Kidney tubule cell (primary cell): Measurements from ENCODE around the gene FYB1.
A peak's percentile ranks its signal among the peaks of the same experiment; 100 is the strongest.
"Not testable (repeated sequence)": the region's sequence is repeated elsewhere in the genome, so short reads cannot be mapped to it uniquely, and the experiment has no call there.

ENCODE experiments used
- DNase-seq: peaks from one replicate; pipeline ENCODE4 v3.0.0-alpha.2; 2018; ENCODE audit warnings: low spot score

Gene FYB1, protein sequence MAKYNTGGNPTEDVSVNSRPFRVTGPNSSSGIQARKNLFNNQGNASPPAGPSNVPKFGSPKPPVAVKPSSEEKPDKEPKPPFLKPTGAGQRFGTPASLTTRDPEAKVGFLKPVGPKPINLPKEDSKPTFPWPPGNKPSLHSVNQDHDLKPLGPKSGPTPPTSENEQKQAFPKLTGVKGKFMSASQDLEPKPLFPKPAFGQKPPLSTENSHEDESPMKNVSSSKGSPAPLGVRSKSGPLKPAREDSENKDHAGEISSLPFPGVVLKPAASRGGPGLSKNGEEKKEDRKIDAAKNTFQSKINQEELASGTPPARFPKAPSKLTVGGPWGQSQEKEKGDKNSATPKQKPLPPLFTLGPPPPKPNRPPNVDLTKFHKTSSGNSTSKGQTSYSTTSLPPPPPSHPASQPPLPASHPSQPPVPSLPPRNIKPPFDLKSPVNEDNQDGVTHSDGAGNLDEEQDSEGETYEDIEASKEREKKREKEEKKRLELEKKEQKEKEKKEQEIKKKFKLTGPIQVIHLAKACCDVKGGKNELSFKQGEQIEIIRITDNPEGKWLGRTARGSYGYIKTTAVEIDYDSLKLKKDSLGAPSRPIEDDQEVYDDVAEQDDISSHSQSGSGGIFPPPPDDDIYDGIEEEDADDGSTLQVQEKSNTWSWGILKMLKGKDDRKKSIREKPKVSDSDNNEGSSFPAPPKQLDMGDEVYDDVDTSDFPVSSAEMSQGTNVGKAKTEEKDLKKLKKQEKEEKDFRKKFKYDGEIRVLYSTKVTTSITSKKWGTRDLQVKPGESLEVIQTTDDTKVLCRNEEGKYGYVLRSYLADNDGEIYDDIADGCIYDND

GRCh38 chr5:39219437-39219836, at the start of gene FYB1:
TSS of gene FYB1 (minus strand) at chr5:39219563. CDS start at chr5:39202960, 16,603 bp downstream.
- peak; percentile 29 for DNase-seq

GRCh38 chr5:39267186-39267585, 47.8 kb upstream of the FYB1 start:
- no peak for DNase-seq

DNA sequence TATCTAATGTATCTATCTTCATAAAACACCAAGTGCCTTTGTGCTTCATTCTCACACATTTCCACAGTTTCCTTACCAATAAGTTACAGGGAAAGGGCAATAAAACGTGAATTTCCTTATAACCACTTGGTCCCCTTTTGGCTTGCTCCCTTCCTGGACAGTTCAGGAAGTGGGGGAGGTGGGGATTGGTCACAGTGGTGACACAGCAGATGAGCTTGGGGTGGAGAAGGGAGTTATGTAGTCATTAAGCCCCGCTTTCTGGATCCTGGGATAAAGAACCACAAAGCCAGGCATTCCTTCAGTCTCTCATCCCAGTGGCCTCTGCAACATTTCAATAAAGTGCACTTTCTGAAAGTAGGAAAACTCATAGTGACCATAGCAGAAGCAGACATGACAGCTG, 47.1 kb upstream of the FYB1 start:
- peak; percentile 76 for DNase-seq

DNA sequence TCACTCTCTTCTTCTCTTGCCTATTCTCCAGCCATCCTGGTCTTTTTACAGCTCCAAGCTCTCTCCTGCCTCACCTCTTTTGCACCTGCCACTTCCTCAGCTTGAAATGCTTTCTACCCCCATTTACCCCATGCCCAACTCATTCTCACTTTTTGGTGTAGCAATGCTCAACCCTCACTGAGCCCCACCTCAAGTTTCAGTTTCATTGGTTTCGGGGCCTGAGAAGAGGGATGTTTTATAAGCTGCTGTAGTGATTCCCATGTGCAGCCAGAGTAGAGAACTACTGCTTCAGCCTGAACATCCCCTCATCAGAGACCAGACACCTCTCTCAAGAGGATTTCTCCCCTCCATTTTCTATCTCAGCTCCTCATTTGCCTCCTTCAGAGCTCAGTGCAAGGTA, 45.2 kb upstream of the FYB1 start:
- no peak for DNase-seq

DNA sequence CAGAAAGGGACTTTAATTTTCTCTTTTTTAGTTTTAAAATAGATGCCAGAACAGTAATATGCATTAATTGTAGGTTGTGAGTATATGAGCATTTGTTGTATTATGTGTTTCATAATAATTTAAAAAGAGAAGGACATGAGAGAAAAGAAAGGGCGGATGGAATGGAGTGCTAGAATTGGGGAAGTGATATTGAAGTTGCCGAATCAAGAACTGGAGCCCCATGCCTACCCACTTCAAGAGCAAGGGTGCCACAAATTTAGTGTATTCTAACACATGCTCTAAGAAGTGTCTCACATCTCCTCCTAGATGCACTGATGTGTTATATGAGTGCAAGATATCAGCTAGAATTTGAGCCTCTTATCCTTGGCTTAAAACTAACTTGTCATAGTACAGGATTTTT, 43.6 kb upstream of the FYB1 start:
- DNase-seq: no peak

DNA sequence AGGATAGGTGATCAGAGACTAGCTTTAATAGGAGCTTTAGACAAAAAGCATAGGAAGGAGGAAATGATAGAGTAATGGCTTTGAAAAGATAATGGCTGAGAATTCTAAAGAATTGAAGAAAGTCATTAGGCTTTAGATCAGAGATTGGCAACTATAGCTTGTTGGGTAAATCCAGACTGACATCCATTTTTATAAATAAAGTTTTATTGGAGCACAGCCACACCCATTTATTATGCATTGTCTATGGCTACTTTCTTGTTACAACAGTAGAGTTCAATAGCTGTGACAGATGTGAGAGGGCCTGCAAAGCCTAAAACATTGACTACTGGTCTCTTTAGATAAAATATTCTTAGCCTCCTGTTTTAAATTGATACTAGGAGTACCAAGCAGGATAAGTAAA, 40.7 kb upstream of the FYB1 start:
- DNase-seq: no peak

DNA sequence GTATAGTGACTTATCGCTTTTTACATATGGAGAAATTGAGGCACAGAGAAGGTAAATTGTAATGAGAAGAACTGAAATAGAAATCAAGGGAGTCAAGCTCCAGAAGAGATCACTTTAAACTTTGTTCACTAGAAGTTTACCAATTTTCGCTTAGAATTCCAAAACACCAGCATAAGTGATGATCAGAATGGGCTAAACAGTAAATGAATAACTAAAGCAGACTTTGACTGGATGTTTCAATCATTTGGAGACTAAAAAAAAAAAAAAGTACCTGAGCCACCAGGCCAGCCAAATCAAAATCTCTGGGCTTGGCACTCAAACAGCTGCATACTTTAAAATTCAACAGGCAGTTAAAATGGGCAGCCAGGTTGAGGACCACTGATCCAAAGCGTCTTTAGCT, 38.2 kb upstream of the FYB1 start:
- peak; percentile 25 for DNase-seq

DNA sequence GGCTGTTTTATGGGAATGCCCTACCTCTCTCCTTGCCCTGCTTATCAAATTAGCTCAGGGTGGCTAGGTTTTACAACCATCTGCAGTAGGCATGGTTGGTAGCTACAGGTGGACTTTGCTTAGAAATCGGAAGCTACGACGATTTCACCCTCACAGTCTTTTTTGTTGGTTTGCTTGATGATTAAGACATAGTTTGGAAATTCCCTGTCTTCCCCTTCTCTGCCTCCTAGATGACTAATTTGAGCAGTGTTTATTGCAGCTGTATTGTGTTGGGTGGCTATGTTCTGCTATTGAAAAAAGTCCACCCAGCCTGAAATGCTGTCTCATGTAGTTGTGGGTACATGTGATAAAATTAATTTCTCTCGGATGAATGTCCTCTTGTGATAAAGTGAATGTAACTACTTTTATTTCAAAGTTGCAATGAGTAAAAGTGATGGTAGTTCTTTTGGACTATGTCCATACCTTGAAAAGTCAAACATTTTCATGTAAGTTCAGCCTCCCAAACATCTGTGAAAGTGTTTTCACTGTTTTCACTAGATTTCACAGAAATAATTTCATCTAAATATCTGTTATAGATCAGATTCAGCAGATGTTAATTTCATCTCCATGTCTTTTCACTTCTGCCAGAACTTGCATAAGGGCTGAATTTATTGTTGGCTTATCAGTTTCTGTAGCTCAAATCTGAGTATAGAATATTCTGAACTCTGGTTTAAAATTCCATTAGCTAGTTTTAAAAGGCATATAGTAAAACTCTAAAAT, 37.3 kb upstream of the FYB1 start:
- DNase-seq: peak; percentile 90

- DNase-seq: no peak
Observed at GRCh38 chr5:39255406-39255805, 36.0 kb upstream of the FYB1 start.

DNA sequence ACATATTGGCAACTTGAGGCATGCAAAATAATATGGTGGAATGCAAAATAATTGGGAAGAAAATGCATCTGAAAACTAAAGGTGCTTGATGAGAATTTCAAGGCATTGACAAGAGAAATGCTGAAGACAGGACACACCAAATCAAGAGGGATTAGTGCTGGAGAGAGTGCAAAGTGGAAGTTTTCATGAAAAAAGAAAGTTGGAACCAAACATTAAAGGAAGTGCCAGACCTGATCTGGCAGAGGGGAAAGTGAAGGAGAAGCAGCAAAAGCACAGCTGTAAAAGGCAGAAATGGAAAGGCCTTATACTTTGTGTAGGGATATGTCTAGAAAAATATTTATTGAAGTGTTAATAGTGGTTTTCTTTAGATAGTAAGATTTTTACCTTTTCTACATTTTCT, 35.3 kb upstream of the FYB1 start:
- DNase-seq: no peak

DNA sequence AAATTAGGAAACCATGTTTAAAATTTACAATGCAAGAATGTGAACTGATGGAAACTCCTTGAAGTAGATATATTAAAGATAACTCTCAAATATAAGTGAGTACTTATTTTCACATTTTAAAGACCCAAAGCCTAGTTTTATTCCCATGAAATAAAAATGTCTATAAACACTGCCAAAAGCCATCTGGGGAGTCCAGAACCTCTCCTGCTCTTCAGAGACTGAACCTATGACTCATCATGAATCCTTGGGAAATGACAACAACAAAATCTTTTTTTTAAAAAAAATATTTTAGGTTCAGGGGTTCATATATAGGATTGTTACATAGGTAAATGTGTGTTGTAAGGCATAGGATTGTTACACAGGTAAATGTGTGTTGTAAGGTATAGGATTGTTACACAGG, 33.8 kb upstream of the FYB1 start:
- no peak for DNase-seq

DNA sequence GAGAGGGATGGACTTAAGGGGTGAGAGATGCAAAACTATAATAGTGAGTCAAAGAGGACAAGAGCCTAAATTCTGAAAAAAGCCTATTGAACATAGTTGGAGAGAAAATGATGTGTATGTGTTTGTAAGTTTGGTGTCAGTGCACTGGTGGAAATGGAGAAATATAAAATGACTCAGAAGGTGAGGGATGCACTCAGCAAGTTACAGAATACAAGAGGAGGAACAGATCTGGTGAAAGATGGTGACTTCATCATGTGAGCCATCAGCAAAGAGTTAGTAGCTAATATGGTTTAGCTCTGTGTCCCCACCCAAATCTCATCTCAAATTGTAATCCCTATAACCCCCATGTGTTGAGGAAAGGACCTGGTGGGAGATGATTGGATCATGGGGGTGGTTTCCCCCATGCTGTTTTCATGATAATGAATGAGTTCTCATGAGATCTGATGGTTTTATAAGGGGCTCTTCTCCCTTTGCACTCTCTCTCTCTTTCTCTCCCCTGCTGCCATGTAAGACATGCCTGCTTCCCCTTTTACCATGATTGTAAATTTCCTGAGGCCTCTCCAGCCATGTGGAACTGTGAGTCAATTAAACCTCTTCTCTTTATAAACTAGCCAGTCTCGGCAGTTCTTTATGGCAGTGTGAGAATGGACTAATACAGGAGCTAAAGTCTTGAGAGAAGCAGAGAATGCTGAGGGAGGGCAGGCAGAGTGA, 30.4 kb upstream of the FYB1 start:
- DNase-seq: no peak

DNA sequence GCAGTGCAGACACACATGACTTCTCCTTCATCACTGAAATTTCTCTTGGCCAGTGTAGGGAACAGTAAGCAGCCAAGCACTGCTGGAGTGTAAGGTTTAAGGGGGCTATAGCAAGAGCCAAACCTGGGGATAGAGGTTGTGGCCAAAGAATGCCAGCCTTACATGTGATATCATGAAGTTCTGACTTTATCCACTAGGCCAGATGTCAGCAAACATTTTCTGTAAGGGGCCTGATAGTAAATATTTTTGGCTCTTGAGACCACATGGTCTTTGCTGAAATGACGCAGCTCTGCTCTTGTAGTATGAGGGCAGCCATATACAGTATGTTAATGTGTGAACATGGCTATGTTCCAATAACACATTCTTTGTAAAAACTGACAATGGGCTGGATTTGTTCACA, 29.7 kb upstream of the FYB1 start:
- no peak for DNase-seq

GRCh38 chr5:39240750-39241149, 21.4 kb upstream of the FYB1 start:
- DNase-seq: no peak

DNA sequence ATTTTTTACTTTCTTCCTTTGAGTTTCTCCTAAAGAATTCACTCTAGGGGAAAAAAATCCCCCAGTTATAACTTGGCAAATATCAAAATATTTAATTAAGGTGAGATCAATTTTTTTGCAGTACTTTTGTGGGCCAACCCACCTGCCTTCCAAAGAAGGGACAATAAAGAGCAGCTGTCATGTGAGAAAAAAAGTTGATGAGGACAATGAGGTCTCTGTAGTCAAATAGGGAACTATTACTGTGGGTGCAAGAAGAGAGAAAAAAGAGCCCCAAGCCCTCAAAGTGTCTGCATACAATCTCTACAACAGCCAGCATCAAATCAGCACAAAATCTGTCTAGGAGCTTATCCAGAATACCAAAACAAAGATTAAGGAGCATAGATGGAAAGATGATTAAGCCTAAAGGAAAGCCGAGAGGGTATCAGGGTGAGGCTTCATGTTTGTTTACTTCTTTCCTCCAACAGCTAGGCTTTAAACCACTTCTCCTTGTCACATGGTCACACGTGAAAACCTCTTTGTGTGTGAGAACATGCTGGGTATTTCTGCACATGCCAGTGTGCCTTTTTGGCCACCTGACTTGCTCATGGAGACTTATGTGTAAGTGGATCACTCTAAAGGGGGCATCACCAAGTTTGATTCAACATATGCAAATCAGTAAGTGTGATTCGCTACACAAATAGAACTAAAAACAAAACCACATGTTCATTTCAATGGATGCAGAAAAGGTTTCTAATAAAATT, 19.2 kb upstream of the FYB1 start:
- DNase-seq: no peak

DNA sequence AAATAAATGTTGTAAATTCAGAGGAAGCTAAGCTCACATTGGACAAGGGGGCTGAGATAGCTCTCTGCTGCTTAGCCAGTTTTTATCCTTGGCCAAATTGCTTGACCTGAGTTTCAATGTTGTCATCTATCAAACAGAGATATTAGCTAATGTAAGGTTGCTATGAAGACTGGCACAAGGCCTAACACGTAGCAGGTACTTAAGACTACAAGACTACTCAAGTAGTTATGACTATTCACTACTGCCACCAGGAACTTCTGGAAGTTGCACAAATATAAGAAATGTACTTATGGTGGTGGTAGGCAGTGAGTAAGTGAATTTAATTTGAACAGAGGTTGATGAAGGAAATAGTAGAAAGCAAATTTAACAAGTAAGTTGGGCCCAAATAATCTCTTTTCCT, 17.4 kb upstream of the FYB1 start:
- DNase-seq: no peak

DNA sequence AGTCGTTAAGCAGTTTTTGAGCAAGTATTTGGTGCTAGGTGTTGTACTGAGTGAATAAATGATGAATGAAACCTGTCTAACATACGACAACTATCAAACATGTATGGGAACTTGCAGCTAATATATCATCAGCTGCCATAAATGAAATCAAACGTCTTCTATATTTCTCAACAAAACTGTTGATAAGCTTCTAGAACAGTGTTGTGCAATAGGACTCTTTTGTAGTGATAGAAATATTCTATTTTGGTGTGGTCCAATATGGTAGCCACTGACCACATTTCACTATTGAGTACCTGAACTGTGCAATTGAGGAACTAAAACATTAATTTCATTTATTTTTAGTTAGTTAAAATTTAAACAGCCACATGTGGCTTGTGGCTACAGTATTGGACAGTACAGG, 16.3 kb upstream of the FYB1 start:
- no peak for DNase-seq

GRCh38 chr5:39234494-39234893, 15.1 kb upstream of the FYB1 start:
- not testable (repeated sequence) for DNase-seq

GRCh38 chr5:39233783-39234182, 14.4 kb upstream of the FYB1 start:
- DNase-seq: no peak

GRCh38 chr5:39231705-39232525, 12.6 kb upstream of the FYB1 start:
- DNase-seq: peak; percentile 31
